ENCODE results near the gene SKAP2.

The SKAP2 gene

DNA sequence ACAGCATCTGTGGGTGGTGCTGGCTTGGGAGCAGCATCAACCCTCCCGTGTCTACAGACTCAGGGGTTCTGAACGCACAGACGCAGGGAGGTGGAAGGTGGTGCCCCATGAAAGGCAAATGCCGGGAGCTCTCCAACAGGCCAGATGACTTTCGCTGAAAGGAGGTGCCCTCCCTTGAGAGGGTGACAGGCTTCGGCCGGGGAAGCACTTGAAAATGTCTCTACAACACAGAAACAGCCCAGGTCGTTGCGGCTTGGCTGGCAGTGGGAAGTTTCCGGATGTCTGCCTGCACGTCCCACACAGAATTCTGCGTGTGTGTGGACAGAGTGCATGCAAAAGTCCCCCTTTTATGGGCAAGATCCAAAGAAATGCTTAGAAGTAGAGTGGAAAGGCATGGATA, 239.6 kb downstream of the SKAP2 start:
- H3K36me3 ChIP-seq = no peaks in the 10 kb centered on the region
- peaks cover 18% of the 10 kb centered on the region for H3K27me3 ChIP-seq
- H3K4me1 ChIP-seq = no peaks in the 10 kb centered on the region
- DNase-seq = no peak
- no peaks in the 10 kb centered on the region for H3K9me3 ChIP-seq
- no peak for TF ChIP-seq CTCF (IDR thresholded peaks at IDR 0.05; ENCODE audit: low read depth, low read length)
- H3K4me3 ChIP-seq (ENCODE audit: low read depth, low read length) = no peak overlapping the region

GRCh38 chr7:26624431-26624830, 240.0 kb downstream of the SKAP2 start:
- H3K4me1 ChIP-seq = no peaks in the 10 kb centered on the region
- DNase-seq = no peak
- H3K4me3 ChIP-seq (ENCODE audit: low read depth, low read length) = no peak overlapping the region
- H3K27me3 ChIP-seq = peaks cover 18% of the 10 kb centered on the region
- no peak for TF ChIP-seq CTCF (IDR thresholded peaks at IDR 0.05; ENCODE audit: low read depth, low read length)
- H3K9me3 ChIP-seq = no peaks in the 10 kb centered on the region
- no peaks in the 10 kb centered on the region for H3K36me3 ChIP-seq

DNA sequence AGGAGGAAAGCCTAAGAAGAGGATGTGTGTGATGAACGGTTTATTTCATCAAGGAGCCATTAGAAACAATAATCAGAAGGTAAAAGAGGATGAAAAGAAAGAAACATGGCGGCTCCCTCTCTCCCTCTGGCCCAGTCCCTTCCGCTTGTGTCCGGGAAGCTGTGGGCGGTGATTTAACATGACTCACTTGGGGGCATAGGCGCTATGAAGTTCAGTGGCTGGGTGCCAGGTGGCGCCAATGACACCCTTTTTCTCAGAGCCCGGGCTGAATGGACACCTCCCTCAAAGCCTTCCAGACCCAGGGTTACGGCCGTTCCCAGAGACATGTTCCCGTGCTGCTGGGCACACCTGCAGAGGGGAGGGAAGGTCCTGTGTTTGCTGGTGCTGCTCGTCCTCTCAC, 244.0 kb downstream of the SKAP2 start:
- Histone ChIP-seq H3K27me3 (peaks cover 13% of the 10 kb centered on the region), H3K4me3 (ENCODE audit: low read depth, low read length) (no peak overlapping the region), H3K36me3 (no peaks in the 10 kb centered on the region), H3K4me1 (no peaks in the 10 kb centered on the region), H3K9me3 (no peaks in the 10 kb centered on the region)
- no peak for DNase-seq
- no peak for TF ChIP-seq CTCF (IDR thresholded peaks at IDR 0.05; ENCODE audit: low read depth, low read length)

- Histone ChIP-seq H3K9me3 (no peaks in the 10 kb centered on the region), H3K27me3 (peaks cover 5% of the 10 kb centered on the region; the same call in 1 of the 2 replicates), H3K4me3 (ENCODE audit: low read depth, low read length) (no peak overlapping the region), H3K36me3 (no peaks in the 10 kb centered on the region), H3K4me1 (no peaks in the 10 kb centered on the region)
- TF ChIP-seq CTCF (IDR thresholded peaks at IDR 0.05; ENCODE audit: low read depth, low read length) = no peak
- no peak for DNase-seq
Observed at GRCh38 chr7:26619348-26619984, 244.9 kb downstream of the SKAP2 start.

- no peaks in the 10 kb centered on the region; the same call in 1 of the 2 replicates for H3K27me3 ChIP-seq
- no peak overlapping the region for H3K4me3 ChIP-seq (ENCODE audit: low read depth, low read length)
- no peak for DNase-seq
- no peaks in the 10 kb centered on the region for H3K36me3 ChIP-seq
- TF ChIP-seq CTCF (IDR thresholded peaks at IDR 0.05; ENCODE audit: low read depth, low read length) = no peak
- no peaks in the 10 kb centered on the region for H3K9me3 ChIP-seq
- H3K4me1 ChIP-seq = no peaks in the 10 kb centered on the region
Observed at GRCh38 chr7:26618898-26619297, 245.5 kb downstream of the SKAP2 start.

DNA sequence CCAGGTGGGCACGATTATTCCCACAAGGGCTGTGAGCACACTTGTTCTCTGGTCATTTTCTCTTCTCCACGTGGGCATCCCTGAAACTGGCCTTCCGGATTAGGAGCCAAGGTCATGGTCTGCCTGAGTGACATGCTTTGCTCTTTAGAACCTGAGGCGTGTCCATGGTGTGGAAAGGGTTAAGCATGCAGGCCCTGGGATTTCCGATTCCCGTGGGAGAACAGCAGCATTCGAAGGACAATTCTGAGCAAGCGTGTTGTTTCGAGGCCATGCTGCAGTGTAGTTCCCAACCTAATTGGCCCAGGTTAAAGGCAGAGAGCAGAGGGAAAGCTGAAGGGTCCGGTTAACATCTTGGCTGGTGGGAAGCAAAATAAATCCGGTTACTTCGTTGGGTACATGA, 245.9 kb downstream of the SKAP2 start:
- Histone ChIP-seq H3K4me3 (ENCODE audit: low read depth, low read length) (no peak overlapping the region), H3K36me3 (no peaks in the 10 kb centered on the region), H3K4me1 (no peaks in the 10 kb centered on the region), H3K9me3 (no peaks in the 10 kb centered on the region), H3K27me3 (no peaks in the 10 kb centered on the region)
- no peak for TF ChIP-seq CTCF (IDR thresholded peaks at IDR 0.05; ENCODE audit: low read depth, low read length)
- no peak for DNase-seq
